Measurements from ENCODE around the gene CERT1. TPM values are rescaled to one million over a fixed set of nuclear protein-coding genes. Genes with fewer than 3 reads are reported as not detected.

CERT1 gene
- total RNA-seq, 1 experiment from 2014 or later: 50.2 TPM

DNA sequence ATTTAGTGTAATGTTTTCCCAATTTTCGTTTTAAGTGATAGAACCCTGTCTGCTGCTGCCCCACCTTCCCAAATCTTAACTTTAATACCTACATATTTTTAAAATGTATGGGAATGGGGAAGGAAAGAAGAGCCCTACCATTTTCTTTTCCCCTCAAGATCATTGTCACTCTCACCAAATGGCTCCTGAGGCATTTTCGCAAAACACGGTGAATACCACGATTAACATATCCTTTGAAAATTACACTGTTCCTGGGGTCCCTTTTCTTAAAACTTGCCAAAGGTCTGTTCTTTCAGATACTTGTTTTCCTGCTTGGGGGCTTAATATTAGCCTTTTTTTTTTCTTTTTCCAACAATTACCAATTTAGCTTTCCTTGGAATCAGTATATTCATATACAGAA is 36.1 kb downstream of the CERT1 start:
- H3K36me3 Mint-ChIP-seq (ENCODE audit: insufficient read depth in 1 of 3, low read depth in 3 of 3): peaks cover 0 to 10% (median 5%) of the 10 kb centered on the region in 3 experiments; a peak in 4 of 7 replicates
- Histone ChIP-seq H3K23ac (ENCODE audit: insufficient read length, low read depth, low read length) (no peak overlapping the region), H2BK15ac (ENCODE audit: low read depth, low read length) (no peak overlapping the region), H3K18ac (ENCODE audit: insufficient read length, low read depth, low read length) (no peak overlapping the region), H3K79me1 (ENCODE audit: insufficient read depth, low read depth, low read length, poor library complexity, severe bottlenecking) (peaks cover 4% of the 10 kb centered on the region), H2BK5ac (ENCODE audit: insufficient read length, low read length) (no peak overlapping the region), H3K79me2 (ENCODE audit: insufficient read depth, low read length) (peaks cover 3% of the 10 kb centered on the region; the same call in 1 of the 2 replicates), H3K9me3 (ENCODE audit: control insufficient read depth, low read depth, low read length) (no peaks in the 10 kb centered on the region), H2BK12ac (ENCODE audit: insufficient read length, low read depth, low read length) (no peak overlapping the region), H3K4me1 (ENCODE audit: insufficient read depth, low read length) (no peaks in the 10 kb centered on the region; the same call in 1 of the 2 replicates), H3K4ac (ENCODE audit: low read depth, low read length) (no peak overlapping the region), H2BK120ac (ENCODE audit: low read depth, low read length, poor library complexity, severe bottlenecking) (no peak overlapping the region), H3K14ac (ENCODE audit: insufficient read depth, low read length) (no peak overlapping the region), H3T11ph (ENCODE audit: low read length) (no peak overlapping the region), H2AK5ac (ENCODE audit: insufficient read length, low read length) (no peak overlapping the region), H4K91ac (ENCODE audit: insufficient read length, low read depth, low read length) (no peak overlapping the region), H3K23me2 (ENCODE audit: insufficient read length, low read depth, low read length, poor library complexity, severe bottlenecking) (no peaks in the 10 kb centered on the region), H3K9ac (ENCODE audit: extremely low read depth, insufficient read length, low read length) (no peak overlapping the region), H3K27me3 (ENCODE audit: insufficient read depth, low read length) (no peaks in the 10 kb centered on the region), H4K5ac (ENCODE audit: insufficient read length, low read depth, low read length) (no peak overlapping the region), H2AFZ (ENCODE audit: low read length) (no peak overlapping the region), H4K20me1 (ENCODE audit: control insufficient read depth, insufficient read depth, insufficient read length) (no peaks in the 10 kb centered on the region), H2BK20ac (ENCODE audit: low read depth, low read length, poor library complexity, severe bottlenecking) (no peak overlapping the region), H3K27ac (ENCODE audit: insufficient read length, low read depth, low read length) (no peak overlapping the region), H3K4me2 (ENCODE audit: insufficient read depth, insufficient read length, low read length) (no peak overlapping the region), H4K8ac (replicated peaks; ENCODE audit: insufficient read length, low read depth, low read length) (no peak overlapping the region), H3K56ac (ENCODE audit: insufficient read length, low read depth, low read length) (no peak overlapping the region)
- TF ChIP-seq, protein P1, sequence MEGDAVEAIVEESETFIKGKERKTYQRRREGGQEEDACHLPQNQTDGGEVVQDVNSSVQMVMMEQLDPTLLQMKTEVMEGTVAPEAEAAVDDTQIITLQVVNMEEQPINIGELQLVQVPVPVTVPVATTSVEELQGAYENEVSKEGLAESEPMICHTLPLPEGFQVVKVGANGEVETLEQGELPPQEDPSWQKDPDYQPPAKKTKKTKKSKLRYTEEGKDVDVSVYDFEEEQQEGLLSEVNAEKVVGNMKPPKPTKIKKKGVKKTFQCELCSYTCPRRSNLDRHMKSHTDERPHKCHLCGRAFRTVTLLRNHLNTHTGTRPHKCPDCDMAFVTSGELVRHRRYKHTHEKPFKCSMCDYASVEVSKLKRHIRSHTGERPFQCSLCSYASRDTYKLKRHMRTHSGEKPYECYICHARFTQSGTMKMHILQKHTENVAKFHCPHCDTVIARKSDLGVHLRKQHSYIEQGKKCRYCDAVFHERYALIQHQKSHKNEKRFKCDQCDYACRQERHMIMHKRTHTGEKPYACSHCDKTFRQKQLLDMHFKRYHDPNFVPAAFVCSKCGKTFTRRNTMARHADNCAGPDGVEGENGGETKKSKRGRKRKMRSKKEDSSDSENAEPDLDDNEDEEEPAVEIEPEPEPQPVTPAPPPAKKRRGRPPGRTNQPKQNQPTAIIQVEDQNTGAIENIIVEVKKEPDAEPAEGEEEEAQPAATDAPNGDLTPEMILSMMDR (conservative IDR thresholded peaks at IDR 0.05): no peak
- DNase-seq: no peak
- peak overlapping the region; percentile 71 to 93 (median 93); a peak in 6 of 7 replicates for H3K27ac Mint-ChIP-seq
- peak overlapping the region; percentile 10 to 49; a peak in 4 of 5 replicates for H3K4me3 Mint-ChIP-seq
- H3K27me3 Mint-ChIP-seq (ENCODE audit: low read depth): no peaks in the 10 kb centered on the region
- peaks cover 0 to 6% of the 10 kb centered on the region in 2 experiments; a peak in 1 of 5 replicates for H3K9me3 Mint-ChIP-seq
- no CpG with 5 or more reads among the region's 4 CpGs for WGBS (ENCODE audit: extremely low coverage, insufficient read length, low lambda C conversion rate)
- peaks cover 37 to 40% of the 10 kb centered on the region in 2 experiments for H3K4me1 Mint-ChIP-seq

All from H9 (cell line).